LoVo (cell line): ENCODE results near the gene GCNT1.

Experiments used
- DNase-seq: peaks from one replicate; pipeline ENCODE4 v3.0.0-alpha.2; 2016; ENCODE audit warnings: low spot score

GCNT1 gene

DNA sequence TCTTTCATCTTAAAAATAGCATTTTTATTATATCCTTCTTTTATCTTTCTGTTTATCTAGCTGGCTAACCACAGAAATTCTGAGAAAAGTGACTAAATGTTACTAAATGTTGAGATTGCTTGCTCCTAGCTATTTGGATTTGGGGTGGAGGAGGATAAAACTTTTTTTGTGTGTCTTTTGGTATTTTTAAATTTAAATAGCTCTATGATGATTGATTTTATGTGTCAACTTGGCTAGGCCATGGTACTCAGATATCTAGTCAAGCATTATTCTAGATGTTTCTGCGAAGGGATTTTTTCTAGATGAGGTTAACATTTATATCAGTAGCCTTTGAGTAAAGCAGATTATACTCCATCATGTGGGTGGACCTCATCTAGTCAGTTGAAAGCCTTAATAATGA, 75.0 kb downstream of the GCNT1 start:
- DNase-seq, result no peak

DNA sequence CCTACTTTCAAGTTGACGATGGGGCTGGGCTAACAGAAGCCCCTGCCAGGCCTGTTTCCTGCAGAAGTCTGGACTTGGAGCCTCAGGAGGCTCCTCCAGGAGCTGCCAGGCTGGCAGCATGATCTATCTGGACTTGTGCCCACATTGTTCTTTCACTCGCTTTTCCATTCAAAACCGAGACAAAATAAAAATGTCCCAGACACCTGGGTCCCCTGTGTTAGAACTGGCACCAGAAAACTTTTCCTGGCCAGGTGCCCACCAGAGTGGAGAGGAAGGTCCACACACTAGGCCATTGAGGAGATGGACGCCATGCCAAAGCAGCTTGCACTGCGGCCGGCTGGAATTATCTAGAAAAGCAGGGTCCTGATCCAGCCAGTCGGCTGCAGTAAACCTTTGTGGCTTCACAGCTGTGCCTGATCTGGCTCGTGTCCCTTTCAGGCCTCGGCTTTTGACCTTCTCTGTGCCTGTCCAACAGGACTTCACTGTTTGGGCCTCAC, 78.2 kb downstream of the GCNT1 start:
- DNase-seq, result no peak

DNA sequence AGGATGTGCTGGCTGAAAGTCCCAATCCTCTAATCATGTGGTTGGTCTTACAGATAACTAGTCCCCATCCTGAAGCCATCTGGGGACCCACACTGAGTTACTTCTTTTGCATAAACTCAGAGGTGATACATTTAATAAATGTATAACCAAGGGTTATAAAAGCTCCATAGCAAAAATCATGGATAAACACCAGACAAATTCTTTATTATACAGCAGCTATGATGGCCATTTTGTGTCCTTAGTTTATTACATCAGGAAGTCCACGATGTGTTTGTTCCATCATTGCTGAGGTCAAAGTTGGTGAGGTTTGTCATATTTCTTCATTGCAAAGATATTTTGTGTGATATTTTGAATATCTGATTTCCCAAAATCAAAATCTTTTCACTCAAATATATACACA, 80.2 kb downstream of the GCNT1 start:
- DNase-seq, result no peak

DNA sequence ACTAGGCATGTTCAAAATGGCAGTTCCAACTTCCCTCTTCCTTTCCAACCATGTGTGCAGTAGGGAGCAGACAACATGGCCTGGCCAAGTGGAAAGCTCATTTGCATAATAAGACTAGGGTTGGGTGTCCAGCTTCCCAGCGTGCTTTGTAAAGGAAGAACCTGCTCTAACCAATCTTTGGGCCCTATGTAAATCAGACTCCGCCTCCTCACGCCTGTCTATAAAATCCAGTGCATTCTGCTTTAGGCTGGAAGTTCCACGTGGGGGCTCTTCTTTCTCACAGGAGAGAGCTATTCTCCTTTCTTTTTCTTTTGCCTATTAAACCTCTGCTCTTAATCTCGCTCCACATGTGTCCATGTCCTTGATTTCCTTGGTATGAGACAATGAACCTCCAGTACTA, 83.4 kb downstream of the GCNT1 start:
- DNase-seq, result no peak

DNA sequence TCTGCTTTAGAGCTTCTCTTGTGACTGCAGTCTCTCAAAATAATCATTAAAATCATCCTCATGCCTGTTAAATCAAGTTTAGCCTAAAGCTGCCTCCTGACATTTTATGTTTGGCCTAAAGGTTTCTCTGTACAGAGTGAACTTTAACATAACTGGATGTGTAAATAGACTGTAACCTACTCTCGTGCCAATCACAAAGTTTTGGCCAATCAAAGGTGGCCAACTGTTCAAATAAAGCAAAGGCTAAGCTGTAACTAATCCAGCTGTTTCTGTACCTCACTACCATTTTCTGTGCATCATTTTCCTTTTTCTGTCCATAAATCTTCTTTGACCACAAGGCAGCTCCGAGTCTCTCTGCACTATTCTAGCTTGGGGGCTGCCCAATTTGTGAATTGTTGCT, 86.2 kb downstream of the GCNT1 start:
- DNase-seq, result no peak

DNA sequence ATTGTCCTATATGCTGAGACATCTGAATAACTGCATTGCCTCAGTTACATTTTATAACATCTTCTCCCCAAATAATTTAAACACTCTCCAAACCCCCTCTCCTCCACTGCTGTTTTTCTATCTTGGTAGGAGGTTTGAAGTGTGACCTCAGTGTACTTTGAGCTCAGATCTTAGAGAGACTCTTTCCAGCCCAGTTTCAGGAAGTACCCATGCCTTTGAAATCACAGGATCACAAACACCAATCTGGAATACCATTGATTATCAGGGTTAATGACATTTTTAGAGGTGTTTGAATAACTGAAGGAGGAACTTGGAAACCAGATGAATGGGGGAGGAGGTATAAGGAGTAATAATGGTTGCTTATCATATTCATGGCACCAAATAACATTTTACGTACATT, 93.2 kb downstream of the GCNT1 start:
- DNase-seq, result no peak

DNA sequence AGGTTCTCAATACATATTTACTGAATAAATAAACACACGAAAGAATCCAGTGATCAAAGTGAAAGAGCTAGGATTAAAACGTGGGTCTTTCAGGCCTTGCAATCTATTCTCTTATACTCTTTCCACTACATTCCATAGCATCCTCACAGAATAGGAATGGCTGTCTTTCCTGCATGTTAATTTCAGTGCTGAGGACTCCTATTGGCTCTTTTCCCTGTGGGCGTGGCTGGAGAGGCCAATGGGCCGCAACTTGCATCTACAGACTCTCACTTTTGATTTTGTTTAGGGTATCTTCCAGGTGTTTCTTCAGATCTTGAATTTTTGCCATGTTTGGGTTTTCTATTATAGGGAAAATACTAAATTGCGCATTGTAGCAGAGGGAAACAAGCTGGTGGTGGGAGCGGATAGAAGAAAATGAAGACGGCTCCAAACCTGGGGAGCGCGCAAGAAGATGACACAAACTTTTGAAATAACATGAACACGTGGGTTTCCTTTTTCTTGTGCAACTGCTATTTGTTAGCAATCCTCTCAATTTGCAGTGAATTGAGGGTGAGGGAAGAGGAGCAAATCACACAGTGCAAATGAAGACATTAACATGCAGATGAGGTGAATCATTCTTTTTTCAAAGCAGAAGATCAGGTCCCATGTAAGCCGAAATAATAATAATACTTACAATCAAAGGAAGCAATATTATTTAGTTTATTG, 93.9 kb downstream of the GCNT1 start:
- no peak for DNase-seq

DNA sequence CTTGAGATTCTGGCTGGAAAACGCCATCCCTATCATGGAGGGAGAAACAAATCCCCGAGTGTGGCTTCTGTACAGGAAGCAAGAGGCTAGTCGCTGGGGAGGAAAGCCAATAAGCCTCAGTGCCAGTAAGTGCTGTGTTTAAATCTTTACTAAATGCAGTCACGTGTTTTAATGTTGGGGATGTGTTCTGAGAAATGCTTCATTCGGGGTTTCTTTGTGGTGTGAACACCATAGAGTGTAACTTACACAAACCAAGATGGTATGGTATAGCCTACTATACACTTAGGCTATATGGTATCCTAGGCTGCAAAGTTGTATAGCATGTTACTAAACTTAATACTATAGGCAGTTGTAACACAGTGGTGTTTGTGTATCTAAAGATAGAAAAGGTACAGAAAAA, 94.7 kb downstream of the GCNT1 start:
- DNase-seq, result no peak
